Fibroblast of lung (primary cell): Measurements from ENCODE around the gene METTL4. TPM values are rescaled to one million over a fixed set of nuclear protein-coding genes. Genes with fewer than 3 reads are reported as not detected.

Experiments
- DNase-seq, 2 donors: peaks; one replicate each; pipeline versions ENCODE4 v3.0.0 to v3.0.0-alpha.2; 2010; ENCODE audit warnings: low read depth in 2 of 2
- H2AFZ ChIP-seq: 2 replicates; pipeline ENCODE4 v1.5.1; 2012; ENCODE audit warnings: low read length, control low read depth, inconsistent platforms
- H3K27ac ChIP-seq: 2 replicates; pipeline ENCODE4 v1.5.1; 2011; ENCODE audit warnings: low read length, control low read depth; ENCODE audit not compliant: insufficient read depth
- H3K27me3 ChIP-seq: 2 replicates; pipeline ENCODE4 v1.5.1; 2011; ENCODE audit warnings: mild to moderate bottlenecking, low read length; ENCODE audit not compliant: control insufficient read depth, insufficient read depth
- H3K36me3 ChIP-seq: 2 replicates; pipeline ENCODE4 v1.5.1; 2011; ENCODE audit warnings: low read length; ENCODE audit not compliant: control insufficient read depth, insufficient read depth
- H3K4me1 ChIP-seq: 2 replicates; pipeline ENCODE4 v1.5.1; 2011; ENCODE audit warnings: low read length; ENCODE audit not compliant: control insufficient read depth, insufficient read depth; ENCODE audit errors: extremely low read depth
- H3K4me2 ChIP-seq: 2 replicates; pipeline ENCODE4 v1.5.1; 2011; ENCODE audit warnings: low read length, control low read depth; ENCODE audit not compliant: insufficient read depth; ENCODE audit errors: extremely low read depth
- H3K4me3 ChIP-seq, 4 experiments: fragments of 200-600 bp in 1 of 4; sonication (generic) in 1 of 4; replicated peaks in 1 of 4; 2 replicates each; pipeline ENCODE4 v1.5.1; 2011 to 2016; ENCODE audit warnings: low read length in 4 of 4, low read depth in 3 of 4, mild to moderate bottlenecking in 3 of 4, control low read depth in 2 of 4, inconsistent platforms in 1 of 4, mixed read lengths in 1 of 4; ENCODE audit not compliant: insufficient read depth in 1 of 4; ENCODE audit errors: control extremely low read depth in 1 of 4
- H3K79me2 ChIP-seq: 2 replicates; pipeline ENCODE4 v1.5.1; 2012; ENCODE audit warnings: mild to moderate bottlenecking, low read length, inconsistent platforms; ENCODE audit not compliant: control insufficient read depth, insufficient read depth
- H3K9ac ChIP-seq: 2 replicates; pipeline ENCODE4 v1.5.1; 2011; ENCODE audit warnings: mild to moderate bottlenecking, low read length, control low read depth; ENCODE audit not compliant: insufficient read depth
- H3K9me3 ChIP-seq: 2 replicates; pipeline ENCODE4 v1.5.1; 2012; ENCODE audit warnings: low read depth, low read length; ENCODE audit not compliant: control insufficient read depth, insufficient read depth
- H4K20me1 ChIP-seq: 2 replicates; pipeline ENCODE4 v1.5.1; 2011; ENCODE audit warnings: low read length; ENCODE audit not compliant: control insufficient read depth, insufficient read depth; ENCODE audit errors: extremely low read depth
- CTCF ChIP-seq, 2 donors: IDR thresholded peaks in 1 of 2; conservative IDR thresholded peaks in 1 of 2; 1 replicate in 1 of 2; 2 replicates in 1 of 2; pipeline ENCODE4 v1.5.1; 2011 to 2012; ENCODE audit warnings: low read length in 2 of 2, control low read depth in 1 of 2, inconsistent platforms in 1 of 2, low read depth in 1 of 2, mild to moderate bottlenecking in 1 of 2
- EZH2 ChIP-seq: IDR thresholded peaks from 2 replicates; pipeline ENCODE4 v1.5.1; 2012; ENCODE audit warnings: low read length, control low read depth, mild to moderate bottlenecking; ENCODE audit errors: missing control alignments
- polyA plus RNA-seq, 2 donors: library from polyadenylated mRNA; depleted of rRNA in 1 of 2; stranded (reverse) in 1 of 2; unstranded in 1 of 2; fragments of >200 nt; gene quantifications; 2 replicates each; pipeline ENCODE4 v1.2.1, GENCODE V29; 2011 to 2012; ENCODE audit warnings: missing spikeins in 1 of 2
- total RNA-seq: library from RNA; depleted of rRNA; stranded (reverse); fragments of >200 nt; gene quantifications from 2 replicates; pipeline ENCODE4 v1.2.1, GENCODE V29; 2014

METTL4 gene
- total and polyA plus RNA-seq, 2 donors (not counting 1 experiment from before 2014, with no cell fraction given): 8.0 to 12.2 TPM

GRCh38 chr18:2537296-2537695 is 34.0 kb downstream of the METTL4 start:
- Histone ChIP-seq H4K20me1 (no peaks in the 10 kb centered on the region), H3K27ac (no peak overlapping the region), H3K9ac (no peak overlapping the region), H3K27me3 (no peaks in the 10 kb centered on the region), H3K4me3 (no peak overlapping the region), H3K9me3 (no peaks in the 10 kb centered on the region), H3K79me2 (no peaks in the 10 kb centered on the region), H3K4me1 (no peaks in the 10 kb centered on the region), H3K36me3 (no peaks in the 10 kb centered on the region), H3K4me2 (no peak overlapping the region), H2AFZ (no peak overlapping the region)
- no peak for DNase-seq
- no peak for TF ChIP-seq CTCF (conservative IDR thresholded peaks at IDR 0.05 in 1 of 2, IDR thresholded peaks at IDR 0.05 in 1 of 2; ENCODE audit: low read depth in 1 of 2, low read length in 2 of 2)
- no peak for TF ChIP-seq EZH2

GRCh38 chr18:2536493-2536892 is 34.8 kb downstream of the METTL4 start:
- no peak overlapping the region for H3K9ac ChIP-seq
- no peaks in the 10 kb centered on the region for H3K9me3 ChIP-seq
- no peak for TF ChIP-seq CTCF (conservative IDR thresholded peaks at IDR 0.05 in 1 of 2, IDR thresholded peaks at IDR 0.05 in 1 of 2; ENCODE audit: low read depth in 1 of 2, low read length in 2 of 2)
- TF ChIP-seq EZH2: no peak
- H3K27ac ChIP-seq: peak overlapping the region; percentile 23
- H3K4me2 ChIP-seq: no peak overlapping the region
- H4K20me1 ChIP-seq: no peaks in the 10 kb centered on the region
- H3K4me1 ChIP-seq: no peaks in the 10 kb centered on the region
- no peaks in the 10 kb centered on the region for H3K27me3 ChIP-seq
- no peak overlapping the region for H3K4me3 ChIP-seq
- H3K79me2 ChIP-seq: no peaks in the 10 kb centered on the region
- H3K36me3 ChIP-seq: no peaks in the 10 kb centered on the region
- peak overlapping the region; percentile 0 for H2AFZ ChIP-seq
- peak; percentile 46 to 84 for DNase-seq

- DNase-seq: peak in 1 of 2 donors; percentile 29
- TF ChIP-seq CTCF (conservative IDR thresholded peaks at IDR 0.05 in 1 of 2, IDR thresholded peaks at IDR 0.05 in 1 of 2; ENCODE audit: low read depth in 1 of 2, low read length in 2 of 2) (no peak), EZH2 (no peak)
- H3K36me3 ChIP-seq: no peaks in the 10 kb centered on the region
- H3K9me3 ChIP-seq: no peaks in the 10 kb centered on the region
- H3K79me2 ChIP-seq: no peaks in the 10 kb centered on the region
- no peaks in the 10 kb centered on the region for H4K20me1 ChIP-seq
- H3K9ac ChIP-seq: no peak overlapping the region
- H3K4me2 ChIP-seq: no peak overlapping the region
- H2AFZ ChIP-seq: no peak overlapping the region
- H3K27ac ChIP-seq: peak overlapping the region; percentile 23
- H3K4me1 ChIP-seq: no peaks in the 10 kb centered on the region
- H3K27me3 ChIP-seq: no peaks in the 10 kb centered on the region
- no peak overlapping the region for H3K4me3 ChIP-seq
Measured at GRCh38 chr18:2536063-2536462, 35.2 kb downstream of the METTL4 start.
